ENCODE results near the gene NAA25.

DNA sequence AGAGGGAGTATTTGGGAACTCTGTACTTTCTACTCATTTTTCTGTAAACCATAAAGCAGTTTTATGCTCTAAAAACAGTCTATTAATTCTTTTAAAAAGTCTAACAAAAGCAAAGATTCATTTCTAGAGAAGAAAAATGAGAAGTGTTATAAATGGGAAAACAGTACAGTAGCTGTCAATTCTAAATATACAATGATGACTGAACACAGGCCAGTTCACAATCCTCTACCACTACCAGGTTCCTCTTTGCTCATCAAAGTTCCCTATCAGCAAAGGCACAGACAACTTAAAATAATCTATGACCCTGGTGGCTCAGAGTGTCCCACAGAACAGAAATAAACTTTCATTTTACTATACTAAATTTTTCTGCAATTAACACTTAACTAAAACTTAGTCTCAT, 12.5 kb downstream of the NAA25 start:
- TF ChIP-seq, protein P1, sequence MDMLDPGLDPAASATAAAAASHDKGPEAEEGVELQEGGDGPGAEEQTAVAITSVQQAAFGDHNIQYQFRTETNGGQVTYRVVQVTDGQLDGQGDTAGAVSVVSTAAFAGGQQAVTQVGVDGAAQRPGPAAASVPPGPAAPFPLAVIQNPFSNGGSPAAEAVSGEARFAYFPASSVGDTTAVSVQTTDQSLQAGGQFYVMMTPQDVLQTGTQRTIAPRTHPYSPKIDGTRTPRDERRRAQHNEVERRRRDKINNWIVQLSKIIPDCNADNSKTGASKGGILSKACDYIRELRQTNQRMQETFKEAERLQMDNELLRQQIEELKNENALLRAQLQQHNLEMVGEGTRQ (IDR thresholded peaks at IDR 0.05; ENCODE audit: borderline replicate concordance, low read depth, low read length) = no peak
- TF ChIP-seq, protein P2, sequence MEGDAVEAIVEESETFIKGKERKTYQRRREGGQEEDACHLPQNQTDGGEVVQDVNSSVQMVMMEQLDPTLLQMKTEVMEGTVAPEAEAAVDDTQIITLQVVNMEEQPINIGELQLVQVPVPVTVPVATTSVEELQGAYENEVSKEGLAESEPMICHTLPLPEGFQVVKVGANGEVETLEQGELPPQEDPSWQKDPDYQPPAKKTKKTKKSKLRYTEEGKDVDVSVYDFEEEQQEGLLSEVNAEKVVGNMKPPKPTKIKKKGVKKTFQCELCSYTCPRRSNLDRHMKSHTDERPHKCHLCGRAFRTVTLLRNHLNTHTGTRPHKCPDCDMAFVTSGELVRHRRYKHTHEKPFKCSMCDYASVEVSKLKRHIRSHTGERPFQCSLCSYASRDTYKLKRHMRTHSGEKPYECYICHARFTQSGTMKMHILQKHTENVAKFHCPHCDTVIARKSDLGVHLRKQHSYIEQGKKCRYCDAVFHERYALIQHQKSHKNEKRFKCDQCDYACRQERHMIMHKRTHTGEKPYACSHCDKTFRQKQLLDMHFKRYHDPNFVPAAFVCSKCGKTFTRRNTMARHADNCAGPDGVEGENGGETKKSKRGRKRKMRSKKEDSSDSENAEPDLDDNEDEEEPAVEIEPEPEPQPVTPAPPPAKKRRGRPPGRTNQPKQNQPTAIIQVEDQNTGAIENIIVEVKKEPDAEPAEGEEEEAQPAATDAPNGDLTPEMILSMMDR (IDR thresholded peaks at IDR 0.05) = no peak
- TF ChIP-seq FOXM1 (IDR thresholded peaks at IDR 0.05; ENCODE audit: low read depth) = no peak
- TF ChIP-seq CHD2 (IDR thresholded peaks at IDR 0.05; ENCODE audit: low read length, partially characterized antibody) = no peak
- TF ChIP-seq TAF1 (IDR thresholded peaks at IDR 0.05; ENCODE audit: borderline replicate concordance, low read depth, low read length) = no peak
- TF ChIP-seq, protein P3, sequence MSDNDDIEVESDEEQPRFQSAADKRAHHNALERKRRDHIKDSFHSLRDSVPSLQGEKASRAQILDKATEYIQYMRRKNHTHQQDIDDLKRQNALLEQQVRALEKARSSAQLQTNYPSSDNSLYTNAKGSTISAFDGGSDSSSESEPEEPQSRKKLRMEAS (IDR thresholded peaks at IDR 0.05; ENCODE audit: low read depth) = no peak
- no peak for TF ChIP-seq NFIC (IDR thresholded peaks at IDR 0.05; ENCODE audit: borderline replicate concordance)
- TF ChIP-seq YY1 (IDR thresholded peaks at IDR 0.05; ENCODE audit: low read depth) = no peak
- TF ChIP-seq, protein P4, sequence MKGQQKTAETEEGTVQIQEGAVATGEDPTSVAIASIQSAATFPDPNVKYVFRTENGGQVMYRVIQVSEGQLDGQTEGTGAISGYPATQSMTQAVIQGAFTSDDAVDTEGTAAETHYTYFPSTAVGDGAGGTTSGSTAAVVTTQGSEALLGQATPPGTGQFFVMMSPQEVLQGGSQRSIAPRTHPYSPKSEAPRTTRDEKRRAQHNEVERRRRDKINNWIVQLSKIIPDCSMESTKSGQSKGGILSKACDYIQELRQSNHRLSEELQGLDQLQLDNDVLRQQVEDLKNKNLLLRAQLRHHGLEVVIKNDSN (IDR thresholded peaks at IDR 0.05; ENCODE audit: borderline replicate concordance, low read depth) = no peak
- no peak for TF ChIP-seq TCF12 (IDR thresholded peaks at IDR 0.05)
- TF ChIP-seq, protein P5, sequence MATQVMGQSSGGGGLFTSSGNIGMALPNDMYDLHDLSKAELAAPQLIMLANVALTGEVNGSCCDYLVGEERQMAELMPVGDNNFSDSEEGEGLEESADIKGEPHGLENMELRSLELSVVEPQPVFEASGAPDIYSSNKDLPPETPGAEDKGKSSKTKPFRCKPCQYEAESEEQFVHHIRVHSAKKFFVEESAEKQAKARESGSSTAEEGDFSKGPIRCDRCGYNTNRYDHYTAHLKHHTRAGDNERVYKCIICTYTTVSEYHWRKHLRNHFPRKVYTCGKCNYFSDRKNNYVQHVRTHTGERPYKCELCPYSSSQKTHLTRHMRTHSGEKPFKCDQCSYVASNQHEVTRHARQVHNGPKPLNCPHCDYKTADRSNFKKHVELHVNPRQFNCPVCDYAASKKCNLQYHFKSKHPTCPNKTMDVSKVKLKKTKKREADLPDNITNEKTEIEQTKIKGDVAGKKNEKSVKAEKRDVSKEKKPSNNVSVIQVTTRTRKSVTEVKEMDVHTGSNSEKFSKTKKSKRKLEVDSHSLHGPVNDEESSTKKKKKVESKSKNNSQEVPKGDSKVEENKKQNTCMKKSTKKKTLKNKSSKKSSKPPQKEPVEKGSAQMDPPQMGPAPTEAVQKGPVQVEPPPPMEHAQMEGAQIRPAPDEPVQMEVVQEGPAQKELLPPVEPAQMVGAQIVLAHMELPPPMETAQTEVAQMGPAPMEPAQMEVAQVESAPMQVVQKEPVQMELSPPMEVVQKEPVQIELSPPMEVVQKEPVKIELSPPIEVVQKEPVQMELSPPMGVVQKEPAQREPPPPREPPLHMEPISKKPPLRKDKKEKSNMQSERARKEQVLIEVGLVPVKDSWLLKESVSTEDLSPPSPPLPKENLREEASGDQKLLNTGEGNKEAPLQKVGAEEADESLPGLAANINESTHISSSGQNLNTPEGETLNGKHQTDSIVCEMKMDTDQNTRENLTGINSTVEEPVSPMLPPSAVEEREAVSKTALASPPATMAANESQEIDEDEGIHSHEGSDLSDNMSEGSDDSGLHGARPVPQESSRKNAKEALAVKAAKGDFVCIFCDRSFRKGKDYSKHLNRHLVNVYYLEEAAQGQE (IDR thresholded peaks at IDR 0.05; ENCODE audit: low read depth, low read length) = no peak

All from SK-N-SH (cell line).